DMS114 treated with DMSO at 0.1 percent for 48 hours (cell line): ENCODE results near the gene ADIG.
A peak's percentile ranks its signal among the peaks of the same experiment; 100 is the strongest.

Experiments used
- DNase-seq: peaks from one replicate; lab custom pipeline; 2025; ENCODE audit not compliant: unreplicated experiment; lab: John Stamatoyannopoulos, UW

ADIG gene

DNA sequence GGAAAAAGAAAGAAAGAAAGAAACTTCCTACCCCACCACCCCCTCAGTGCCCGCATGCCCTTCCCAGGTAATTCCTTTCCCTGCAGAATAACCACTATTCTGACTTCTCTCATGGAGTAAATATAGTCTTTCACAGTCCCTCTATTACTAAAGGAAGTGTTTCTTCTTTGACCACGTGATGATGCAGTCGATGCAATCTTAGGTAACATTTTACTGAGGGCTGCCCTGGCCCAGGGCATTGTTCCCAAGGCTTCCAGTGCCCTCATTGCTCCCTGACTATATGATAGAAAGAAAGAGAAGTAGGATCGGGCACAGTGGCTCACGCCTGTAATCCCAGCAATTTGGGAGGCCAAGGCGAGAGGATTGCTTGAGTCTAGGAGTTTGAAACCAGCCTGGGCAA, 49.7 kb downstream of the ADIG start:
- DNase-seq: no peak

DNA sequence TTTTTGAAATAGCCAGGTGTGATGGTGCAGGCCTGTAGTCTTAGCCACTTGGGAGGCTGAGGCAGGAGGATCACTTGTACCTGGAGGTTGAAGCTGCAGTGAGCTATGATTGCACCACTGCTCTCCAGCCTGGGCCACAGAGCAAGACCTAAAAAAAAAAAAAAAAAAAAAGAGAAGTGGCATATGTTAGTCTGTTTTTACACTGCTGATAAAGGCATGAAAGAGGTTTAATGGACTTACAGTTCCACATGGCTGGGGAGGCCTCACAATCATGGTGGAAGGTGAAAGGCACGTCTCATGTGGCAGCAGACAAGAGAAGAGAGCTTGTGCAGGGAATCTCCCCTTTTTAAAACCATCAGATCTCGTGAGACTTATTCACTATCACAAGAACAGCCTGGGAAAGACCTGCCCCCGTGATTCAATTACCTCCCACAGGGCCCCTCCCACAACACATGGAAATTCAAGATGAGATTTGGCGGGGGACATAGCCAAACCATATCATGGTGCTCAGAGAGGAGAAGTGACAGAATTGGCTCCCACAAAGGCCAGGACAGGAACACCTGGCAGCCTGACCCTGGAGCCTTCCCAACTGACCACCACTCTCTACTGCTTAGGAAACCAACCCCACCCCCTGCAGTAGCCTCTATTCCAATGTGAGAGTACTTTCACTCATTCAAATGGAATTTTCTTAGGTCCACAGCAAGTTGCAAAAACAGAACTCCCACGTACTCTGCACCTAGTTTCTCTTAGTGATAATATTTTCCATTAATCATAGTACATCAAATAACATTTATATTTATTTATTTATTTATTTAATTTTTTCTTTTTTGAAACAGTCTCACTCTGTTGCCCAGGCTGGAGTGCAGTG, 50.4 kb downstream of the ADIG start:
- no peak for DNase-seq

DNA sequence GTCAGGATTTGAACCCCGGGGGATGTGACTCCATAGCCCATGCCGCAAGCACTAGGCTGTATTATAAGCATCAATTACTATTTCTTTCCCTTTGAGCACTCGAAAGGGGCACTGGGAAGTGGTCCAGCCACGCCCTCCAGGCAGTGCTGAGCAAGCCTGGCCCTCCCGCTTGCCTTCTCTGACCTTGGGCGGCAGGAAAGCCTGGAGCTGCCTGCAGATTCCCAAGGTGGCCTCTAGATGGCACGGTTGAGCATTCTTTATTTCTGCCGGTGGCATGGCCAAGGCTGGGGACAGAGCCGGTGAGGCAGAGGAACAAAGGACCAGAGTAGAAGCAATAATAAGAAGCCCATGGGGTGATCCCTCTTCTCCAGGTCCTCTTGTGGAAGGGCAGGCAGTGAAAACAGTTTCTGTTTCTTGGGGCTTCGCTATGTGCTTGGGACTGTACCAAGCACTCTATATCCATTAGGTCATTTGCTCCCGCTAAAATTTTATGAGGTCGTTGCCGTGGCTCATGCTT, 52.6 kb downstream of the ADIG start:
- DNase-seq: peak; percentile 45

DNA sequence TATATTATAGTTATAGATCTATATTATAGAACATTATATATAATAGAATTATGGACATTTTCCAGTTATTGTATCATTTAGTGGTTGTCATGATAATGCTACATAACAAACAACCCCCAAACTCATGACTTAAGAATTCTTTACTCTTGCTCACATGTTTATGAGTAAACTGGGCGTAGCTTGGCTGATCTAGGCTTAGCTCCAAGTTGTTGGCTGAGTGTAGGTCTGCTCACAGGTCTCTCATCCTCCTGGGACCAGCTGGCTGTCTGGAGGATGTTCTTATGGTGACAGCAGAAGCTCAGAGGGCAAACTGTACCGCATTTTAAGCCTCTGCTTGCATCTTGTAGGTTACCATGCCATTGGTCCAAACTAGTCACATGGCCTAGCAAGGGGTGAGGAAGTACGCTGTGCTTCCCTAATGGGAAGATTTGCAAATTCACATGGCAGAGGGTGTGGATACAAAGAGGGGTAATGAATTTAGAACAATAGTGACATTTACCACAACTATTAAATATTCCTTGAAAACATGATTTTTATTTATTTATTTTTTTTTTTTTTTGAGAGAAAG, 54.8 kb downstream of the ADIG start:
- no peak for DNase-seq
